Measurements from ENCODE around the gene CABP5.

CABP5 gene

GRCh38 chr19:48025480-48025879 lies 18.4 kb downstream of the CABP5 start:
- DNase-seq (ENCODE audit: low spot score) = no peak
- TF ChIP-seq CTCF (IDR thresholded peaks at IDR 0.05; ENCODE audit: extremely low read depth, missing control alignments) = no peak

GRCh38 chr19:48023518-48023917 lies 20.4 kb downstream of the CABP5 start:
- no peak for DNase-seq (ENCODE audit: low spot score)
- no peak for TF ChIP-seq CTCF (IDR thresholded peaks at IDR 0.05; ENCODE audit: extremely low read depth, missing control alignments)

GRCh38 chr19:48023011-48023410 lies 20.9 kb downstream of the CABP5 start:
- no peak for TF ChIP-seq CTCF (IDR thresholded peaks at IDR 0.05; ENCODE audit: extremely low read depth, missing control alignments)
- DNase-seq (ENCODE audit: low spot score) = no peak

GRCh38 chr19:48020686-48021085 lies 23.2 kb downstream of the CABP5 start:
- no peak for DNase-seq (ENCODE audit: low spot score)
- TF ChIP-seq CTCF (IDR thresholded peaks at IDR 0.05; ENCODE audit: extremely low read depth, missing control alignments) = no peak

GRCh38 chr19:48010932-48011758 lies 32.7 kb downstream of the CABP5 start:
- no peak for DNase-seq (ENCODE audit: low spot score)

GRCh38 chr19:48006762-48007161 lies 37.1 kb downstream of the CABP5 start:
- TF ChIP-seq CTCF (IDR thresholded peaks at IDR 0.05; ENCODE audit: extremely low read depth, missing control alignments) = no peak
- no peak for DNase-seq (ENCODE audit: low spot score)

More at GRCh38 chr19:48010932-48011758, 32.7 kb downstream of the CABP5 start:
- TF ChIP-seq CTCF (IDR thresholded peaks at IDR 0.05; ENCODE audit: extremely low read depth, missing control alignments) = no peak

- DNase-seq (ENCODE audit: low spot score) = no peak
- no peak for TF ChIP-seq CTCF (IDR thresholded peaks at IDR 0.05; ENCODE audit: extremely low read depth, missing control alignments)
Observed at GRCh38 chr19:48004236-48004635, 39.6 kb downstream of the CABP5 start.

Data from GM20000 (cell line).